ENCODE data around the gene PLXNB3.
"Not testable (repeated sequence)": the region's sequence is repeated elsewhere in the genome, so short reads cannot be mapped to it uniquely, and the experiment has no call there.

PLXNB3 gene
- total RNA-seq: 0 reads per million in 2 donors

- DNase-seq: peak; percentile 74
Observed at GRCh38 chrX:153763989-153764755, at the start of gene PLXNB3. Gene PLXNB3, plus strand, starts transcription at chrX:153764249. Its CDS starts 1,287 bp downstream, at chrX:153765536.

GRCh38 chrX:153714256-153714655 is 49.8 kb upstream of the PLXNB3 start:
- DNase-seq: no peak

- DNase-seq: no peak
Observed at GRCh38 chrX:153717445-153717844, 46.6 kb upstream of the PLXNB3 start.

- no peak for DNase-seq
Observed at GRCh38 chrX:153719238-153719637, 44.8 kb upstream of the PLXNB3 start.

- DNase-seq: no peak
Observed at GRCh38 chrX:153719701-153720100, 44.3 kb upstream of the PLXNB3 start.

GRCh38 chrX:153722704-153723350 is 41.2 kb upstream of the PLXNB3 start:
- DNase-seq: no peak

GRCh38 chrX:153723351-153724251 is 40.4 kb upstream of the PLXNB3 start:
- DNase-seq: peak; percentile 41

- DNase-seq: peak; percentile 84
Observed at GRCh38 chrX:153724252-153725038, 39.6 kb upstream of the PLXNB3 start, which contains the start of the genes ABCD1 and BCAP31. Gene ABCD1, plus strand, starts transcription at chrX:153724856. Its CDS starts 411 bp downstream, at chrX:153725267. Gene BCAP31, minus strand, starts transcription at chrX:153724387. Its CDS starts 1,143 bp downstream, at chrX:153723244.

GRCh38 chrX:153725039-153725831 is 38.8 kb upstream of the PLXNB3 start:
- DNase-seq: peak; percentile 15

- DNase-seq: no peak
Observed at GRCh38 chrX:153725832-153726285, 38.2 kb upstream of the PLXNB3 start.

- DNase-seq: peak; percentile 30
Observed at GRCh38 chrX:153726286-153727122, 37.5 kb upstream of the PLXNB3 start.

GRCh38 chrX:153727123-153727931 is 36.7 kb upstream of the PLXNB3 start:
- DNase-seq: no peak

- no peak for DNase-seq
Observed at GRCh38 chrX:153728095-153728494, 36.0 kb upstream of the PLXNB3 start.

GRCh38 chrX:153728951-153729631 is 35.0 kb upstream of the PLXNB3 start:
- no peak for DNase-seq

GRCh38 chrX:153730115-153730514 is 33.9 kb upstream of the PLXNB3 start:
- not testable (repeated sequence) for DNase-seq

GRCh38 chrX:153731117-153731844 is 32.8 kb upstream of the PLXNB3 start:
- DNase-seq: no peak

- no peak for DNase-seq
Observed at GRCh38 chrX:153731845-153732215, 32.2 kb upstream of the PLXNB3 start.

GRCh38 chrX:153732401-153732800 is 31.6 kb upstream of the PLXNB3 start:
- DNase-seq: no peak
